ENCODE measurements around the gene NR3C1.

Gene NR3C1

GRCh38 chr5:143374496-143375217, 28.8 kb downstream of the NR3C1 start:
- H3K79me2 ChIP-seq (ENCODE audit: low read length): peaks cover 100% of the 10 kb centered on the region
- H3K9me3 ChIP-seq (replicated peaks; ENCODE audit: insufficient read depth, low read length): no peaks in the 10 kb centered on the region
- H2AFZ ChIP-seq (ENCODE audit: low read length): no peak overlapping the region
- H3K9ac ChIP-seq (ENCODE audit: low read length): no peak overlapping the region
- TF ChIP-seq EZH2 (optimal IDR thresholded peaks at IDR 0.05; ENCODE audit: low read depth, low read length) (no peak), EZH2phosphoT487 (IDR thresholded peaks at IDR 0.05; ENCODE audit: low read length) (no peak)
- TF ChIP-seq, protein P1, sequence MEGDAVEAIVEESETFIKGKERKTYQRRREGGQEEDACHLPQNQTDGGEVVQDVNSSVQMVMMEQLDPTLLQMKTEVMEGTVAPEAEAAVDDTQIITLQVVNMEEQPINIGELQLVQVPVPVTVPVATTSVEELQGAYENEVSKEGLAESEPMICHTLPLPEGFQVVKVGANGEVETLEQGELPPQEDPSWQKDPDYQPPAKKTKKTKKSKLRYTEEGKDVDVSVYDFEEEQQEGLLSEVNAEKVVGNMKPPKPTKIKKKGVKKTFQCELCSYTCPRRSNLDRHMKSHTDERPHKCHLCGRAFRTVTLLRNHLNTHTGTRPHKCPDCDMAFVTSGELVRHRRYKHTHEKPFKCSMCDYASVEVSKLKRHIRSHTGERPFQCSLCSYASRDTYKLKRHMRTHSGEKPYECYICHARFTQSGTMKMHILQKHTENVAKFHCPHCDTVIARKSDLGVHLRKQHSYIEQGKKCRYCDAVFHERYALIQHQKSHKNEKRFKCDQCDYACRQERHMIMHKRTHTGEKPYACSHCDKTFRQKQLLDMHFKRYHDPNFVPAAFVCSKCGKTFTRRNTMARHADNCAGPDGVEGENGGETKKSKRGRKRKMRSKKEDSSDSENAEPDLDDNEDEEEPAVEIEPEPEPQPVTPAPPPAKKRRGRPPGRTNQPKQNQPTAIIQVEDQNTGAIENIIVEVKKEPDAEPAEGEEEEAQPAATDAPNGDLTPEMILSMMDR (IDR thresholded peaks at IDR 0.05; ENCODE audit: low read length): no peak
- no peaks in the 10 kb centered on the region for H3F3A ChIP-seq (ENCODE audit: insufficient read depth, low read length)
- DNase-seq: no peak
- H3K9me2 ChIP-seq (replicated peaks; ENCODE audit: insufficient read depth, low read length): no peaks in the 10 kb centered on the region
- peaks cover 4% of the 10 kb centered on the region; the same call in 1 of the 2 replicates for H3K36me3 ChIP-seq (replicated peaks; ENCODE audit: insufficient read depth, low read length)
- no peak overlapping the region for H3K27ac ChIP-seq (ENCODE audit: low read length)
- H3K27me3 ChIP-seq (replicated peaks; ENCODE audit: insufficient read depth, low read length): no peaks in the 10 kb centered on the region
- peaks cover 72% of the 10 kb centered on the region for H4K20me1 ChIP-seq (ENCODE audit: insufficient read depth, low read length)
- no peak overlapping the region for H3K4me3 ChIP-seq (ENCODE audit: low read length)
- no peaks in the 10 kb centered on the region for H3K4me1 ChIP-seq (ENCODE audit: low read length)
- H3K4me2 ChIP-seq (ENCODE audit: low read depth, low read length): no peak overlapping the region

DNA sequence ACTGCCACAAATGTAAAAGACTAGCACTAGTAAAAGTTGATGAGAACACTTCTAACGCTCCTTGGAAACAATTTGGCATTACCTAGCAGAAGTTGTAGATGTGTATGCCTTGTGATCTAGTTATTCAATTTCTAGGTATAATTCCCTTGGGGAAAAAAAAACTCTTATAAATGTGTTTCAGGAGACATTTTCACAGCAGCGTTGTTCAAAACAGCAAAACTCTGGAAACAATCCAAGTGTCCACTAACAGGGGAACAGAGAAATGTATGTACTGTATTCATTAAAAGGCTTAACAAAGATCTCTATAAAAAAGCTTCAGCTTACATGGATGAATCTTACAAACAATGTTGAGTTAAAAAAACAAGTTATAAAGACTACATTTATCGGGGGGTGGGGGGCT, 30.4 kb downstream of the NR3C1 start:
- no peak overlapping the region for H3K9ac ChIP-seq (ENCODE audit: low read length)
- peaks cover 78% of the 10 kb centered on the region for H4K20me1 ChIP-seq (ENCODE audit: insufficient read depth, low read length)
- no peaks in the 10 kb centered on the region for H3K9me3 ChIP-seq (replicated peaks; ENCODE audit: insufficient read depth, low read length)
- H3K4me3 ChIP-seq (ENCODE audit: low read length): no peak overlapping the region
- peaks cover 8% of the 10 kb centered on the region; the same call in 1 of the 2 replicates for H3K36me3 ChIP-seq (replicated peaks; ENCODE audit: insufficient read depth, low read length)
- H3K27me3 ChIP-seq (replicated peaks; ENCODE audit: insufficient read depth, low read length): no peaks in the 10 kb centered on the region
- TF ChIP-seq EZH2phosphoT487 (IDR thresholded peaks at IDR 0.05; ENCODE audit: low read length): no peak
- TF ChIP-seq, protein P1 (IDR thresholded peaks at IDR 0.05; ENCODE audit: low read length): no peak
- H3K27ac ChIP-seq (ENCODE audit: low read length): no peak overlapping the region
- H3F3A ChIP-seq (ENCODE audit: insufficient read depth, low read length): no peaks in the 10 kb centered on the region
- DNase-seq: no peak
- no peaks in the 10 kb centered on the region for H3K9me2 ChIP-seq (replicated peaks; ENCODE audit: insufficient read depth, low read length)
- H2AFZ ChIP-seq (ENCODE audit: low read length): no peak overlapping the region
- H3K4me1 ChIP-seq (ENCODE audit: low read length): no peaks in the 10 kb centered on the region
- H3K4me2 ChIP-seq (ENCODE audit: low read depth, low read length): no peak overlapping the region
- peaks cover 100% of the 10 kb centered on the region for H3K79me2 ChIP-seq (ENCODE audit: low read length)

DNA sequence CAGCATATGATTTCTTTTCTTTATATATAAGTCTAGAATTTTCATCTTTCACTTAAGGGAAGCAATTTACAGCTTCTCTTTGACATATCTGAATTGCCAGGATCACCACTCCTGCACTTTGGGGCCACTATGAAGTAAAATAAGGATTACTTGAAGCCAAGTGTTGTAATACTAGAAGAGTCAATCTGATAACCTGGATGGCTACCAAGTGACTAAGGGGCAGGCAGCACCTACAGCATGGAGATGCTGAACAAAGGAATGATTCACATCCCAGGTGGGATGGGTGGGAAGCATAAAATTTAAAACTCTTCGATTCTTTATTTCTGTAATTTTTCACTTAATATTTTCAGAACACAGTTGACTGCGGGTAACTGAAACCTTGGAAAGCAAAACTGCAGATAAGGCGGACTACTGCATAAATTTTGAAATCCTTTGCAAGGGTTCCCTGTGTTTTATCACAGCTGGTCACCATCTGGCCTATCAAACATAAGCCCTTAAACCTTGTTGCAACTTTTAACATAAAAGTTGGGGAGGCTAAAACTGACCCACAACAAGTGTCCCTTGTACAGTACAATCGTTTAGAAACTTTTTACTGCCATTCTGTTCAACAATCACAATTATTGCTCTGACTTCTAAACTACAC, 31.2 kb downstream of the NR3C1 start:
- DNase-seq: no peak
- Histone ChIP-seq H3K79me2 (ENCODE audit: low read length) (peaks cover 100% of the 10 kb centered on the region), H3K27me3 (replicated peaks; ENCODE audit: insufficient read depth, low read length) (no peaks in the 10 kb centered on the region), H3K9me3 (replicated peaks; ENCODE audit: insufficient read depth, low read length) (no peaks in the 10 kb centered on the region), H3F3A (ENCODE audit: insufficient read depth, low read length) (no peaks in the 10 kb centered on the region), H3K27ac (ENCODE audit: low read length) (no peak overlapping the region), H3K4me2 (ENCODE audit: low read depth, low read length) (no peak overlapping the region), H4K20me1 (ENCODE audit: insufficient read depth, low read length) (peaks cover 77% of the 10 kb centered on the region), H3K9ac (ENCODE audit: low read length) (no peak overlapping the region), H2AFZ (ENCODE audit: low read length) (no peak overlapping the region), H3K9me2 (replicated peaks; ENCODE audit: insufficient read depth, low read length) (no peaks in the 10 kb centered on the region), H3K4me1 (ENCODE audit: low read length) (no peaks in the 10 kb centered on the region), H3K4me3 (ENCODE audit: low read length) (no peak overlapping the region), H3K36me3 (replicated peaks; ENCODE audit: insufficient read depth, low read length) (peaks cover 8% of the 10 kb centered on the region; the same call in 1 of the 2 replicates)
- TF ChIP-seq EZH2phosphoT487 (IDR thresholded peaks at IDR 0.05; ENCODE audit: low read length) (no peak), EZH2 (optimal IDR thresholded peaks at IDR 0.05; ENCODE audit: low read depth, low read length) (no peak)
- TF ChIP-seq, protein P1 (IDR thresholded peaks at IDR 0.05; ENCODE audit: low read length): no peak
